ENCODE data around the gene PAX2.
A peak's percentile ranks its signal among the peaks of the same experiment; 100 is the strongest.

- TF ChIP-seq CTCF (IDR thresholded peaks at IDR 0.05): no peak
- peak; percentile 98 for TF ChIP-seq EZH2 (IDR thresholded peaks at IDR 0.05)
These were observed 1.0 kb upstream of the PAX2 start for GRCh38 chr10:100744136-100744986.
